Uterus (tissue), 4 donors: ENCODE data around the gene CCR7. TPM values are rescaled to one million over a fixed set of nuclear protein-coding genes. Genes with fewer than 3 reads are reported as not detected.

Experiments
- DNase-seq, 2 donors: peaks; one replicate each; pipeline ENCODE4 v3.0.0-alpha.2; 2019 to 2020
- H3K27ac ChIP-seq, 2 donors: fragments of 200-600 bp; sonication (generic); 1 replicate in 1 of 2; 2 replicates in 1 of 2; pipeline ENCODE4 v1.5.1; 2016 to 2018
- H3K27me3 ChIP-seq, 2 donors: fragments of 200-600 bp; sonication (generic); one replicate each; pipeline ENCODE4 v1.5.1; 2018 to 2019; ENCODE audit warnings: control low read depth in 1 of 2
- H3K36me3 ChIP-seq, 2 donors: fragments of 200-600 bp; sonication (generic); one replicate each; pipeline ENCODE4 v1.5.1; 2019; ENCODE audit warnings: control low read depth in 1 of 2
- H3K4me1 ChIP-seq, 2 donors: fragments of 200-600 bp; sonication (generic); one replicate each; pipeline ENCODE4 v1.5.1; 2018 to 2019; ENCODE audit warnings: control low read depth in 1 of 2
- H3K4me3 ChIP-seq, 2 donors: fragments of 200-600 bp; sonication (generic); 1 replicate in 1 of 2; 2 replicates in 1 of 2; pipeline ENCODE4 v1.5.1; 2018 to 2019; ENCODE audit warnings: mild to moderate bottlenecking in 1 of 2
- H3K9me3 ChIP-seq, 2 donors: fragments of 200-600 bp; sonication (generic); one replicate each; pipeline ENCODE4 v1.5.1; 2019; ENCODE audit warnings: control low read depth in 1 of 2
- CTCF ChIP-seq, 4 experiments: fragments of 200-600 bp in 2 of 4; fragments of 450-650 bp in 2 of 4; sonication (generic) in 2 of 4; IDR thresholded peaks; one replicate each; pipeline ENCODE4 v1.5.1; 2016 to 2019; ENCODE audit warnings: antibody characterized with exemption in 4 of 4, mild to moderate bottlenecking in 2 of 4, moderate library complexity in 1 of 4
- POLR2A ChIP-seq, 2 donors: fragments of 450-650 bp; IDR thresholded peaks; one replicate each; pipeline ENCODE4 v1.6.1; 2016; ENCODE audit warnings: antibody characterized with exemption in 2 of 2, mild to moderate bottlenecking in 1 of 2, moderate library complexity in 1 of 2
- intact Hi-C: fragments of 100-400 bp; cut with DNase I; formaldehyde crosslinking; loops from one replicate; pipeline ENCODE4 v1.15.1; 2023; ENCODE audit warnings: low total_unique reads
- total RNA-seq, 4 donors: library from RNA; depleted of rRNA in 3 of 4; stranded (reverse); fragments of >200 nt in 3 of 4; gene quantifications; one replicate each; pipeline versions ENCODE4 v1.1.0 to v1.2.4, GENCODE V29; 2014 to 2023
- donor health status: DM: yes; HTN: yes; CAD: no.

CCR7 gene
- total RNA-seq, 4 donors from 2014 or later = 0.14 TPM; not detected in 3

GRCh38 chr17:40568074-40568836 is 3.0 kb upstream of the CCR7 start:
- no peak for DNase-seq
- H3K27me3 ChIP-seq = no peaks in the 10 kb centered on the region
- no peak overlapping the region for H3K4me3 ChIP-seq
- intact Hi-C loops = no loop called here
- TF ChIP-seq POLR2A (IDR thresholded peaks at IDR 0.05) (no peak), CTCF (IDR thresholded peaks at IDR 0.05) (no peak)
- H3K27ac ChIP-seq = no peak overlapping the region
- no peaks in the 10 kb centered on the region for H3K36me3 ChIP-seq
- H3K9me3 ChIP-seq = no peaks in the 10 kb centered on the region
- H3K4me1 ChIP-seq = no peaks in the 10 kb centered on the region

- TF ChIP-seq CTCF (IDR thresholded peaks at IDR 0.05) (no peak), POLR2A (IDR thresholded peaks at IDR 0.05) (no peak)
- Histone ChIP-seq H3K4me3 (no peak overlapping the region), H3K36me3 (no peaks in the 10 kb centered on the region), H3K27me3 (no peaks in the 10 kb centered on the region), H3K27ac (no peak overlapping the region), H3K9me3 (no peaks in the 10 kb centered on the region), H3K4me1 (no peaks in the 10 kb centered on the region)
- intact Hi-C loops = no loop called here
- no peak for DNase-seq
Measured at GRCh38 chr17:40567377-40567776, 2.1 kb upstream of the CCR7 start.

- no peak overlapping the region for H3K27ac ChIP-seq
- no peaks in the 10 kb centered on the region for H3K9me3 ChIP-seq
- H3K27me3 ChIP-seq = no peaks in the 10 kb centered on the region
- DNase-seq = no peak
- no peak overlapping the region for H3K4me3 ChIP-seq
- no peaks in the 10 kb centered on the region for H3K36me3 ChIP-seq
- no peaks in the 10 kb centered on the region for H3K4me1 ChIP-seq
- intact Hi-C loops = no loop called here
- no peak for TF ChIP-seq POLR2A (IDR thresholded peaks at IDR 0.05)
- TF ChIP-seq CTCF (IDR thresholded peaks at IDR 0.05) = no peak
Measured at GRCh38 chr17:40565769-40566409, 617 bp upstream of the CCR7 start.

- Histone ChIP-seq H3K9me3 (no peaks in the 10 kb centered on the region), H3K27ac (no peak overlapping the region), H3K36me3 (no peaks in the 10 kb centered on the region), H3K27me3 (no peaks in the 10 kb centered on the region), H3K4me1 (peaks cover 0 to 4% of the 10 kb centered on the region in 2 donors), H3K4me3 (no peak overlapping the region)
- intact Hi-C loops = no loop called here
- no peak for DNase-seq
- TF ChIP-seq POLR2A (IDR thresholded peaks at IDR 0.05) (no peak), CTCF (IDR thresholded peaks at IDR 0.05) (no peak)
Measured at GRCh38 chr17:40564195-40564882, 933 bp downstream of the CCR7 start.
